B cell (primary cell): ENCODE data around the gene LRRTM1.

Experiments used
- EZH2 ChIP-seq: IDR thresholded peaks from 2 replicates; pipeline ENCODE4 v1.6.1; 2012; ENCODE audit warnings: borderline replicate concordance, low read depth, mild to moderate bottlenecking, moderate library complexity, low read length; ENCODE audit not compliant: insufficient read depth, poor library complexity, severe bottlenecking
- TF ChIP-seq, protein P1 (sequence below): fragments of 200-600 bp; IDR thresholded peaks from one replicate; pipeline ENCODE4 v1.8.0; 2022; ENCODE audit warnings: antibody characterized with exemption, mild to moderate bottlenecking

DNA sequence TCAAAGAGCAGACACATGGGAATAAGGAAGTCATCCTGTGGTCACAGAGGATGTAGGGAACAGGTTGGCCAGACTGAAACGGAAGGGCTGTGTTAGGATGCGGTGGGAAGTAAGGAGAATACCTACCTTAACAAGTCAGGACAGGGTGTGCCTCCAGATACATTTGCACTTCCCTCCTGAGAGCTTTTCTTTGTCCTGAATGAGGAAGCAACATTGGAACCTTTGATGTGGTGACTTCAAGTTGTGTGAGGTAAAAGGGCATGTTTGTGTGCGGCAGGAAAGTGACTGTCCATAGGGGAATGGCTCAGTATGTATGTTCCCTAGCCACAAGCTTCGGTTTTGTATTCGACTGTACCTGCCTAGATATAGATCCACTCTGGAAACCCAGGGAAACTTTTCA lies 24.9 kb upstream of the LRRTM1 start:
- TF ChIP-seq, protein P1, sequence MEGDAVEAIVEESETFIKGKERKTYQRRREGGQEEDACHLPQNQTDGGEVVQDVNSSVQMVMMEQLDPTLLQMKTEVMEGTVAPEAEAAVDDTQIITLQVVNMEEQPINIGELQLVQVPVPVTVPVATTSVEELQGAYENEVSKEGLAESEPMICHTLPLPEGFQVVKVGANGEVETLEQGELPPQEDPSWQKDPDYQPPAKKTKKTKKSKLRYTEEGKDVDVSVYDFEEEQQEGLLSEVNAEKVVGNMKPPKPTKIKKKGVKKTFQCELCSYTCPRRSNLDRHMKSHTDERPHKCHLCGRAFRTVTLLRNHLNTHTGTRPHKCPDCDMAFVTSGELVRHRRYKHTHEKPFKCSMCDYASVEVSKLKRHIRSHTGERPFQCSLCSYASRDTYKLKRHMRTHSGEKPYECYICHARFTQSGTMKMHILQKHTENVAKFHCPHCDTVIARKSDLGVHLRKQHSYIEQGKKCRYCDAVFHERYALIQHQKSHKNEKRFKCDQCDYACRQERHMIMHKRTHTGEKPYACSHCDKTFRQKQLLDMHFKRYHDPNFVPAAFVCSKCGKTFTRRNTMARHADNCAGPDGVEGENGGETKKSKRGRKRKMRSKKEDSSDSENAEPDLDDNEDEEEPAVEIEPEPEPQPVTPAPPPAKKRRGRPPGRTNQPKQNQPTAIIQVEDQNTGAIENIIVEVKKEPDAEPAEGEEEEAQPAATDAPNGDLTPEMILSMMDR: no peak
- TF ChIP-seq EZH2: no peak
